Measurements from ENCODE around the gene IFFO2. TPM values are rescaled to one million over a fixed set of nuclear protein-coding genes. Genes with fewer than 3 reads are reported as not detected.

Gene IFFO2
- total RNA-seq, 1 experiment from 2014 or later, result 15.6 TPM

GRCh38 chr1:18890706-18891425 is 65.6 kb downstream of the IFFO2 start:
- H3K4me3 ChIP-seq (replicated peaks in 1 of 2; ENCODE audit: low read depth in 1 of 2, low read length in 2 of 2), result no peak overlapping the region
- no peak overlapping the region for H3K27ac ChIP-seq (ENCODE audit: low read depth, low read length)
- ChIA-PET RAD21 (ENCODE audit: low non-redundant PET in 1 of 2, low total read pairs in 2 of 2, uncharacterized antibody in 2 of 2, unreplicated experiment in 2 of 2) (no interaction called here), CTCF (interaction anchor here (0.6 to 1.6 kb wide), 3 partner anchors 12 to 345 kb away, joined by 3 to 6 read pairs (median 5); partner anchors contain the start of gene ALDH4A1), POLR2A (no interaction called here)
- no peaks in the 10 kb centered on the region for H3K9me3 ChIP-seq (ENCODE audit: control insufficient read depth in 1 of 2, insufficient read depth in 1 of 2, low read depth in 1 of 2, low read length in 2 of 2)
- H2AFZ ChIP-seq (ENCODE audit: low read depth, low read length, poor library complexity, severe bottlenecking), result no peak overlapping the region
- H3K9me2 ChIP-seq (ENCODE audit: insufficient read depth), result no peaks in the 10 kb centered on the region
- no peaks in the 10 kb centered on the region for H4K20me1 ChIP-seq (ENCODE audit: insufficient read depth)
- H3K79me2 ChIP-seq (ENCODE audit: insufficient read depth, low read length), result no peaks in the 10 kb centered on the region
- H3K27me3 ChIP-seq (ENCODE audit: insufficient read depth, low read length), result no peaks in the 10 kb centered on the region
- H3K9ac ChIP-seq (ENCODE audit: low read length), result no peak overlapping the region
- ATAC-seq (no peak), DNase-seq (ENCODE audit: low read depth, low spot score) (no peak)
- intact Hi-C loops (cut with micrococcal nuclease), result no loop called here
- H3K36me3 ChIP-seq (ENCODE audit: control insufficient read depth in 1 of 2, insufficient read depth in 2 of 2, low read length in 2 of 2), result no peaks in the 10 kb centered on the region
- no TSS peak for BruUV-seq (replicated peaks)
- H3K4me2 ChIP-seq (ENCODE audit: low read length), result no peak overlapping the region
- peaks cover 0 to 5% of the 10 kb centered on the region in 2 experiments; a peak in 1 of 4 replicates for H3K4me1 ChIP-seq (ENCODE audit: control insufficient read depth in 1 of 2, insufficient read depth in 2 of 2, low read length in 2 of 2)
- TF ChIP-seq CTCF (IDR thresholded peaks at IDR 0.05 in 2 of 3, conservative IDR thresholded peaks at IDR 0.05 in 1 of 3; ENCODE audit: borderline replicate concordance in 1 of 3, insufficient read depth in 1 of 3, low read depth in 2 of 3, low read length in 2 of 3), result no peak
- no peak for TF ChIP-seq JUND (IDR thresholded peaks at IDR 0.05)
- TF ChIP-seq EGR1 (IDR thresholded peaks at IDR 0.05; ENCODE audit: low read depth), result no peak
- no peak for TF ChIP-seq EZH2phosphoT487 (IDR thresholded peaks at IDR 0.05; ENCODE audit: borderline replicate concordance)
- no peak for TF ChIP-seq SP1 (IDR thresholded peaks at IDR 0.05; ENCODE audit: low read depth)
- TF ChIP-seq EZH2 (IDR thresholded peaks at IDR 0.05), result no peak
- TF ChIP-seq SIN3A (IDR thresholded peaks at IDR 0.05; ENCODE audit: low read depth), result no peak
- no peak for TF ChIP-seq CEBPB (IDR thresholded peaks at IDR 0.05; ENCODE audit: low read depth)
- no peak for TF ChIP-seq CBX3 (IDR thresholded peaks at IDR 0.05; ENCODE audit: low read depth)
- TF ChIP-seq ATF3 (IDR thresholded peaks at IDR 0.05), result no peak
- TF ChIP-seq ELF1 (IDR thresholded peaks at IDR 0.05; ENCODE audit: borderline replicate concordance, low read depth), result no peak
